HuH-7.5 (cell line): Measurements from ENCODE around the gene DRG2.

ENCODE experiments used
- DNase-seq: peaks from one replicate; pipeline ENCODE4 v3.0.0; 2011; ENCODE audit warnings: low spot score

DRG2 gene

GRCh38 chr17:18143044-18143936 is 55.5 kb downstream of the DRG2 start:
- no peak for DNase-seq

- DNase-seq = no peak
Observed at GRCh38 chr17:18144261-18144660, 56.5 kb downstream of the DRG2 start.

- DNase-seq = no peak
Observed at GRCh38 chr17:18144855-18145254, 57.1 kb downstream of the DRG2 start.

GRCh38 chr17:18145811-18146210 is 58.1 kb downstream of the DRG2 start:
- DNase-seq = no peak

GRCh38 chr17:18146259-18146658 is 58.5 kb downstream of the DRG2 start:
- no peak for DNase-seq

- no peak for DNase-seq
Observed at GRCh38 chr17:18146980-18147379, 59.2 kb downstream of the DRG2 start.

GRCh38 chr17:18148586-18148985 is 60.8 kb downstream of the DRG2 start:
- DNase-seq = no peak

- no peak for DNase-seq
Observed at GRCh38 chr17:18151290-18151689, 63.5 kb downstream of the DRG2 start.

- DNase-seq = no peak
Observed at GRCh38 chr17:18155179-18155578, 67.4 kb downstream of the DRG2 start.

GRCh38 chr17:18156171-18156975 is 68.6 kb downstream of the DRG2 start:
- no peak for DNase-seq

- DNase-seq = no peak
Observed at GRCh38 chr17:18156976-18157280, 69.2 kb downstream of the DRG2 start.
